ENCODE results near the gene NPC1L1. TPM values are rescaled to one million over a fixed set of nuclear protein-coding genes. Genes with fewer than 3 reads are reported as not detected.

NPC1L1 gene
- total RNA-seq, 3 donors from 2014 or later (not counting 1 experiment from before 2014, with no cell fraction given), result 0.10 to 0.16 TPM; not detected in 1

GRCh38 chr7:44538798-44539668 lies 2.1 kb downstream of the NPC1L1 start:
- Mint-ChIP-seq H3K27me3 (ENCODE audit: low read depth in 2 of 2) (no peaks in the 10 kb centered on the region), H3K4me1 (no peaks in the 10 kb centered on the region), H3K36me3 (no peaks in the 10 kb centered on the region), H3K4me3 (no peak overlapping the region), H3K27ac (no peak overlapping the region), H3K9me3 (no peaks in the 10 kb centered on the region)
- H3K27ac ChIP-seq (ENCODE audit: low read length), result no peak overlapping the region
- DNase-seq (no peak), ATAC-seq (no peak)
- H3K36me3 ChIP-seq (ENCODE audit: control insufficient read depth, insufficient read depth, low read length), result no peaks in the 10 kb centered on the region
- no peaks in the 10 kb centered on the region for H3K9me3 ChIP-seq (ENCODE audit: control insufficient read depth, insufficient read depth, low read length)
- H3K27me3 ChIP-seq (ENCODE audit: control insufficient read depth, insufficient read depth, low read length), result no peaks in the 10 kb centered on the region
- intact Hi-C loops (cut with micrococcal nuclease), result no loop called here
- 89% methylated on average over 32 of the region's 32 CpGs for WGBS (ENCODE audit: insufficient coverage)
- no peaks in the 10 kb centered on the region for H3K4me1 ChIP-seq (ENCODE audit: control insufficient read depth, insufficient read depth, low read length)
- H3K4me3 ChIP-seq (ENCODE audit: low read length), result no peak overlapping the region
- TF ChIP-seq CTCF (IDR thresholded peaks at IDR 0.05), result no peak

DNA sequence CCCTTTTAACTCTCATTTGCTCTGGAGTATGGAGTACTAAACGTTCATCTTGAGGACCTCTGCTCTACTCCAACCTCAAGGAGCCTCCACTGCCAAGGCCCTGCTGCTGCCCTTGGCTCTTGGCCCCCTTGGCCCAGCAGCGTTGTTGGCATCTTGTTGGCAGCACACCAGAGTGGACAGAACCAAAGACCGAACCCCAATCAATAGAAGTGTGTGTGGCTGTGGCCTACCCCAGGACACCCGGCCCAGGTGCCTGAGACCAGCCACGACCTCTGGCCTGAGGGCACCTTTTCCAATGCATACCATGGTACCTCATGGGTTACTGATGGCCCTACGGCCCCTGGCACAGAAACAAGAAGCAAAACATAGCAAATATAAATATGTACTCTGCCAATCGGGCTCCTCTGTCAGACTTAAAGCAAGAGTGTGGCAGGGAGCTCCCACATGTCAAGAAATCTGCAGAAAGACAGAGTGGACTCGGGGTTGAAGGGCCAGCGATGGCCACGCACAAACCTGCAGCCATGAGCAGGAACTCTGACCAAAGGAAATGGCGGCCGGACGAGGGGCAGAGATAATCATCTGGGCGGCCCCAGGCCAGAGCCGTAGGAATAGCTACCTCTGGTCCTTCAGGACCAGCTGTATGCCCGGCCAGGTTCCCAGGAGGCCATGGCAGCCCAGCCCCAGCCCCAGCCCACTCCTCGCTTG lies 2.9 kb downstream of the NPC1L1 start:
- Mint-ChIP-seq H3K4me3 (no peak overlapping the region), H3K27ac (no peak overlapping the region), H3K9me3 (no peaks in the 10 kb centered on the region), H3K36me3 (no peaks in the 10 kb centered on the region), H3K4me1 (no peaks in the 10 kb centered on the region), H3K27me3 (ENCODE audit: low read depth in 2 of 2) (no peaks in the 10 kb centered on the region)
- ATAC-seq (no peak), DNase-seq (no peak)
- Histone ChIP-seq H3K4me1 (ENCODE audit: control insufficient read depth, insufficient read depth, low read length) (no peaks in the 10 kb centered on the region), H3K27ac (ENCODE audit: low read length) (no peak overlapping the region), H3K4me3 (ENCODE audit: low read length) (no peak overlapping the region), H3K36me3 (ENCODE audit: control insufficient read depth, insufficient read depth, low read length) (no peaks in the 10 kb centered on the region), H3K27me3 (ENCODE audit: control insufficient read depth, insufficient read depth, low read length) (no peaks in the 10 kb centered on the region), H3K9me3 (ENCODE audit: control insufficient read depth, insufficient read depth, low read length) (no peaks in the 10 kb centered on the region)
- no peak for TF ChIP-seq CTCF (IDR thresholded peaks at IDR 0.05)
- WGBS (ENCODE audit: insufficient coverage), result 87% methylated on average over 17 of the region's 17 CpGs
- intact Hi-C loops (cut with micrococcal nuclease), result no loop called here

DNA sequence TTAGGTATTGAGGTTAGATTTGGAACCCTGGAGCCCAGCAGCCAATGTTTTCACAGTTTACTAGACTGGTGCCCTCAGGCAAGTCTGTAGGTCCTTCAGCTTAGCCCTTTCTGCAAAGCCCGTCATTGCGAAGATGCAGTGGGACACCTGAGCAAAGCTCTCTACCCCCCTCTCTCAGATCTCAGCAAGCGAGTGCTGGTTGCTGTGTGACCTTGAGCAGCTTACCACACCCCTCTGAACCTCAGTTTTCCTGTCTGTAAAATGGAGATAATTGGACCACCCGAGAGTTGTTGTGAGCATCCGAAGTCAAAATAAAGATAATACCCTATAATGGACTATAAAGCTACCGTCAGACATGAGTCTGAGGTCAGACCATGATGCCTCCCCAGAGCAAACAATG lies 3.7 kb downstream of the NPC1L1 start:
- Histone ChIP-seq H3K9me3 (ENCODE audit: control insufficient read depth, insufficient read depth, low read length) (no peaks in the 10 kb centered on the region), H3K27ac (ENCODE audit: low read length) (no peak overlapping the region), H3K4me3 (ENCODE audit: low read length) (no peak overlapping the region), H3K27me3 (ENCODE audit: control insufficient read depth, insufficient read depth, low read length) (no peaks in the 10 kb centered on the region), H3K36me3 (ENCODE audit: control insufficient read depth, insufficient read depth, low read length) (no peaks in the 10 kb centered on the region), H3K4me1 (ENCODE audit: control insufficient read depth, insufficient read depth, low read length) (no peaks in the 10 kb centered on the region)
- Mint-ChIP-seq H3K27me3 (ENCODE audit: low read depth in 2 of 2) (no peaks in the 10 kb centered on the region), H3K4me3 (no peak overlapping the region), H3K27ac (no peak overlapping the region), H3K36me3 (no peaks in the 10 kb centered on the region), H3K4me1 (no peaks in the 10 kb centered on the region), H3K9me3 (no peaks in the 10 kb centered on the region)
- WGBS (ENCODE audit: insufficient coverage), result 87% methylated on average over 6 of the region's 6 CpGs
- ATAC-seq, result no peak
- DNase-seq, result no peak
- TF ChIP-seq CTCF (IDR thresholded peaks at IDR 0.05), result no peak
- intact Hi-C loops (cut with micrococcal nuclease), result no loop called here

All from natural killer cell (primary cell).